Ovary (tissue), 3 donors: Measurements from ENCODE around the gene MAD1L1.

Experiments
- EP300 ChIP-seq: sonication (generic); formaldehyde crosslinking; IDR thresholded peaks from one replicate; pipeline ENCODE4 v1.6.1; 2017; ENCODE audit warnings: antibody characterized with exemption
- POLR2A ChIP-seq: fragments of 450-650 bp; IDR thresholded peaks from one replicate; pipeline ENCODE4 v1.6.1; 2017; ENCODE audit warnings: antibody characterized with exemption, mild to moderate bottlenecking, moderate library complexity
- TF ChIP-seq, protein P1 (sequence below), 3 donors: fragments of 450-650 bp in 2 of 3; fragments of 200-600 bp in 1 of 3; IDR thresholded peaks; one replicate each; pipeline versions ENCODE4 v1.5.1 to v1.8.0; 2016 to 2022; ENCODE audit warnings: antibody characterized with exemption in 3 of 3, mild to moderate bottlenecking in 1 of 3
- donor health status: DM: no; HTN: no; CAD: no.

DNA sequence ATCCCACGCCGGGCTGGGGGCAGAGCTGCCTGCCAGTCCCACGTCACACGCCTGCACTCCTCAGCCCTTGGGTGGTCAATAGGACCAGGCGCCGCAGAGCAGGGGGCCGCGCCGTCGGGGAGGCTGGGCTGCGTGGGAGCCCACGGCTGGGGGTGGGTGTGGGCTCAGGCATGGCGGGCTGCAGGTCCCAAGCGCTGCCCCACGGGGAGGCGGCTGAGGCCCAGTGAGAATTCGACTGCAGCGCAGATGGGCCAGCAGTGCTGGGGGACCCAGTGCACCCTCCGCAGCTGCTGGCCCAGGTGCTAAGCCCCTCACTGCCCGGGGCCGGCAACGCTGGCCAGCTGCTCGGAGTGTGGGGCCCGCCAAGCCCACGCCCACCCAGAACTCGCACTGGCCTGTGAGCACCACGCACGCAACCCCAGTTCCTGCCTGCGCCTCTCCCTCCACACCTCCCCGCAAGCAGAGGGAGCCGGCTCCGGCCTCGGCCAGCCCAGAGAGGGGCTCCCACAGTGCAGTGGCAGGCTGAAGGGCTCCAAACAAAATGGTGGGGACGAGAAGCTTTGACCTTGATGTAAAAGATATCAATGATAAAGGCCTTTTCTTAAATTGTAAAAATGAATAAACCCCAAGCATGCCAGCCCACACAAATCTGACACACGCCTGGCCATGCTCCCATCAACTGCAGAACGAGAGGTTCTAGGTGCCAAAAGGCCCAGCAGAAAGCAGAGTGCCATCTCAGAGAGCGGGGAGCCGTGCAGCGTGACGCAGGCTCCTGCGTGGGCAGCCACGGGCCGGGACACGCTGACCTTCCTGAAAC, 255.5 kb downstream of the MAD1L1 start:
- TF ChIP-seq, protein P1, sequence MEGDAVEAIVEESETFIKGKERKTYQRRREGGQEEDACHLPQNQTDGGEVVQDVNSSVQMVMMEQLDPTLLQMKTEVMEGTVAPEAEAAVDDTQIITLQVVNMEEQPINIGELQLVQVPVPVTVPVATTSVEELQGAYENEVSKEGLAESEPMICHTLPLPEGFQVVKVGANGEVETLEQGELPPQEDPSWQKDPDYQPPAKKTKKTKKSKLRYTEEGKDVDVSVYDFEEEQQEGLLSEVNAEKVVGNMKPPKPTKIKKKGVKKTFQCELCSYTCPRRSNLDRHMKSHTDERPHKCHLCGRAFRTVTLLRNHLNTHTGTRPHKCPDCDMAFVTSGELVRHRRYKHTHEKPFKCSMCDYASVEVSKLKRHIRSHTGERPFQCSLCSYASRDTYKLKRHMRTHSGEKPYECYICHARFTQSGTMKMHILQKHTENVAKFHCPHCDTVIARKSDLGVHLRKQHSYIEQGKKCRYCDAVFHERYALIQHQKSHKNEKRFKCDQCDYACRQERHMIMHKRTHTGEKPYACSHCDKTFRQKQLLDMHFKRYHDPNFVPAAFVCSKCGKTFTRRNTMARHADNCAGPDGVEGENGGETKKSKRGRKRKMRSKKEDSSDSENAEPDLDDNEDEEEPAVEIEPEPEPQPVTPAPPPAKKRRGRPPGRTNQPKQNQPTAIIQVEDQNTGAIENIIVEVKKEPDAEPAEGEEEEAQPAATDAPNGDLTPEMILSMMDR (IDR thresholded peaks at IDR 0.05), result no peak
- TF ChIP-seq POLR2A, result no peak
- TF ChIP-seq EP300, result no peak
